Colon (tissue), 2 donors: ENCODE measurements around the gene C3orf62.
"Not testable (repeated sequence)": the region's sequence is repeated elsewhere in the genome, so short reads cannot be mapped to it uniquely, and the experiment has no call there.

Source experiments
- FAIRE-seq: peaks from 2 replicates; lab custom pipeline; 2012; peaks lifted over from hg19 to GRCh38; lab: Jason Lieb, UNC
- donor health status: control.
- donor health status: control.

Gene C3orf62

GRCh38 chr3:49269443-49270155 lies 7.4 kb downstream of the C3orf62 start:
- FAIRE-seq: no peak

DNA sequence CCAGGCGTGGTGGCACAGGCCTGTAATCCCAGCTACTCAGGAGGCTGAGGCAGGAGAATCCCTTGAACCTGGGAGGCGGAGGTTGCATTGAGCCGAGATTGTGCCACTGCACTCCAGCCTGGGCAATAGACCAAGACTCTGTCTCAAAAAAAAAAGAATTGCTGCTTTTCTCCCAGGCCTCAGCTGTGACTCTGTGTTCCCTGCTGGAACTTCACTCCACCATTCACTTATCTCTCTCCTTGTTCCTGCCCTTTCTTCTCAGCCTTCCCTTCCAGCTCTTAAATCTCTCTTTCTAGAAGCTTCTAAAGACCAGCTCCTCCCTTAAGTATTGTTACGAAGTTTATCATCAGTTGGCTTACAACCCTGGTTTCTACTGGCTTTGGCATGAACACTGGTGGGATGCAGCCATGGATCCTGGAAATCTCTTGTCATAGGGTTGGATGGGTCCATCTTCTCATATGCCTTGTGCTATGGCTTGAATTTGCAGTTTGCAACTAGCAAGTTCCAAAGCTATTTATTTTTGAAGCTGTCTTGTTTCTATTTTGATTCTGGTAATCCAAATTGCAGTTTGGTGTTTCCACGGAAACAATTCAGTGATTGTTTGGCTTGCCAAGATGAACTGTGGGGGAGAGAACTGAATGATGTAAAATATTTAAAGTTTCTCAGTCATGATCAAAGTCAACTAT lies 10.5 kb downstream of the C3orf62 start:
- no peak for FAIRE-seq

DNA sequence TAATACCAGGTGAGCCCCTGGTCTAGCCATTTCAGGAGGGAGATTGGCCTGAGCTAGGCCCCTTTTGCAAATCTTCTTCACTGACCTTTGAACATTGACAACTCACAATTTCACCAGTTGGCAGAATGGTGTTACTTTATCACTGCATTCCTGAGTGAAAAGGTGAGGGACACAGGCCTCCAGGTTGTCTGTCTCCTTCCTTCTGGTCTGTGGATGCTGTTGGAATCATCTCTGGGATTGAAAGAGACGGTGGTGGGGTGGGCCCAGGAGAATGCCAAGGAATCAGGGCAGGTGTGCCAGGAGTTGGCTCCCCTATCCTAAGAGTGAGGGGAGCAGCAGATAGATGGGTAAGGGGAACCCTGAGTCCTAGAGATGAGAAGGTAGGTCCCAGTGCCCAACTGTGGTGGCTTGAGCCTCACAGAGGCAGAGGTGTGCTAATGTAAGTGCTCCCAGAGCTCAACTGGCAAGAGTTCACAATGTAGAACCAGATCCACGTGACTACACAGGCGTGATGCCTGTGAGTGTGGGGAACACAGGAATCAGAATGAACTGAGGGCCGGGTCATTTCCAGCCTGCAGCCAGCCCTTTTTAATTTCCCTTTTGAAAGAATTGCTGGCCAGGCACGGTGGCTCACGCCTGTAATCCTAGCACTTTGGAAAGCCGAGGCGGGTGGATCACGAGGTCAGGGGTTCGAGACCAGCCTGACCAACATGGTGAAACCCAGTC lies 11.2 kb downstream of the C3orf62 start:
- FAIRE-seq: no peak

- FAIRE-seq: no peak
These were observed 13.7 kb downstream of the C3orf62 start for GRCh38 chr3:49263159-49263889.

- FAIRE-seq: no peak
These were observed 16.2 kb downstream of the C3orf62 start for GRCh38 chr3:49260806-49261324.

DNA sequence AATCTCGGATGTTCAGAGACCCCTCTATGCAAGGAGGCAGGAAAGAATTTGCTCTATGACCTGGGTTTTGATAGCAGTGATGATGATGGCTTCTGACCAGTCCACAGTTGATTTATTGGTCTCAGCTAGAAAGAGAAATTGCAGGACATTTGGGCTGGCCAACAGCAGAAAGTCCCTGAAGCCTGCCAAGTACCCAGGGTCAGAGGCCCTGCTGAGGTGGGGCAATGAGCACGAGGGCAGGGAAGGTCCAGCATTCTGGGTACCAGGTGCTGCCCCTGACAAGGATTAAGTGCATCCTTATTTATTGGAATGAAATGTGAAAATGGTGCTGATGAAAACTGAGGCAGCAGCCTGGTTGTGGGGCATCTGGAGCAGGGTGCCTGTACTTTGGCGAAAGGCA lies 19.8 kb downstream of the C3orf62 start:
- no peak for FAIRE-seq

- no peak for FAIRE-seq
These were observed 21.1 kb downstream of the C3orf62 start for GRCh38 chr3:49255718-49256511.

GRCh38 chr3:49255112-49255511 lies 21.9 kb downstream of the C3orf62 start:
- FAIRE-seq: no peak

DNA sequence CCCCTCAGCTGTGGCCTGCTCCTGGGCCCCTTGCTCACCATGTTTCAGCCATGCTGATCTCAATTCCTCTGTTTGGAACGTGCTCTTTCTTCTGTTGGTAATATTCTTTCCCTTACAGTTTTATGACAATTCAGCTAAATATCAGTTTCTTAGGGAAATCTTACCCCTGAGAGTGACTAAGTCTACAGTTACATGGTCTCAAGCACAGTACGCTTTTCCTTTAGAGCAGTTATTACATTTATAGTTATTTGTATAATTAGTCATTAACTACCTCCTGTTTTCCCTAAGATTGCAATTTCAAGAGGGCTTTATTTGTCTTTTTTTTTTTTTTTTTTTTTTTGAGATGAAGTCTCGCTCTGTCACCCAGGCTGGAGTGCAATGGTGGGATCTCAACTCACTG lies 23.5 kb downstream of the C3orf62 start:
- no peak for FAIRE-seq

DNA sequence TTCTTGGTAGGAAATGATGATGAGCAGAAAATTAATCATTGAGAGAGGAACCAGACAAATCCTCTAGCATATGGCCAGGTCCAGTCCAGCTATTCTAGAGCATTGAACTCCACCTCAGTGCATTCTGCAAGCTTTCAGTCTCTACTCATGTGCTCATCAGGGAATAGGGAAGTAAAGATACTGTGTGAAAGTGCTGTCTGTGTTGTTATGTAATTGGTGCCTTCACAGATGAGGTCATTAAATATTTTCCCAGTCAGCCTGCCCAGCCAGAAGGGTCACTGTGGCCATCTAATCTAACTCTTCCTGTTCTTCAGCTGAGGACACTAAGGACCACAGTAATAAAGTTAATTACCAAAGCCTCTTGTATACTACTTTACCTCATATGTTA lies 28.2 kb downstream of the C3orf62 start:
- no peak for FAIRE-seq

- no peak for FAIRE-seq
These were observed 32.3 kb downstream of the C3orf62 start for GRCh38 chr3:49244581-49245205.

DNA sequence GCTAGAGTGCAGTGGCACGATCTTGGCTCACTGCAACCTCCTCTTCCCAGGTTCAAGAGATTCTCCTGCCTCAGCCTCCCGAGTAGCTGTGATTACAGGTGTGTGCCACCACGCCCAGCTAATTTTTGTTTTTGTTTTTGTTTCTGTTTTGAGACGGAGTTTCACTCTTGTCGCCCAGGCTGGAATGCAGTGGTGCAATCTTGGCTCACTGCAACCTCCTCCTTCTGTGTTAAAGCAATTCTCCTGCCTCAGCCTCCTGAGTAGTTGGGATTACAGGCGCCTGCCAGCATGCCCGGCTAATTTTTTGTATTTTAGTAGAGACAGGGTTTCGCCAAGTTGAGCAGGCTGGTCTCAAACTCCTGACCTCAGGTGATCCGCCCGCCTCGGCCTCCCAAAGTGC lies 36.9 kb downstream of the C3orf62 start:
- FAIRE-seq: not testable (repeated sequence)

- FAIRE-seq: no peak
These were observed 38.5 kb downstream of the C3orf62 start for GRCh38 chr3:49238274-49239127.

DNA sequence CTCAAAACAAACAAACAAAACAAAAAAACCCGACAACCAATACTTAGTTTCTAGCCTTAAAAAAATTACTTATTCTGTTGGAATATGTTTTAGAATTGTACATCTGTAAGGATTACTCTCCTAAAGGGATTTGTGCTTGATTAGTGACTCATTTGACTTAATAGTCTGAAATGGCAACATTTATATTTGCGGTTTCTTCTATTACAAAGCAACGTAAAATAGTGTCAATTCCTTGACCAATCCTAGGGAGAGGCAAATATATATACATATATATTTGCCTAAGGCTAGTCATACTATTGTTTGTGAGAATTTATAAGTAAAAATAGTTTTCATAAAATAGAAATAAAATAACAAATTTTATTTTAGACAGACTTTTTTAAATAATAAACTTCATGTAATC lies 39.7 kb downstream of the C3orf62 start:
- FAIRE-seq: no peak

DNA sequence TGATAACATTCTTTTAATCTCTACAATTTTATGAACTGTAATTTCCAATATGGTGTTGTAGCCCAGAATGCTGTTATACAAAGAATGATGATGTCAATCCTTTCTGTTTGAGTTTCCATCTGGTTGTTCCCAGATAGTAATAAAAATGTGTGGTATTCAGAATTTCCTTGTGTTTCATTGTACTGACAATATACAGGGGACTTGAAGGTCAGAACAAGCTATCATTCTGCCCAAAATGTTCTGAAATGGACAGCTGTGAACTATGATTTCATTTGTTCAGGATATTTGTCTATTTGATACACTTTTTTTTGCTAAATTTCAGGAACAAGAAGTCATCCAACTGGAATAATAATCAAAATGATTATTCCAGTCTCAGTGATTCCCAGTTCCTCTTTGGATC lies 40.8 kb downstream of the C3orf62 start:
- FAIRE-seq: no peak

- not testable (repeated sequence) for FAIRE-seq
These were observed 48.2 kb downstream of the C3orf62 start for GRCh38 chr3:49228817-49229216.

GRCh38 chr3:49222002-49222401 lies 55.0 kb downstream of the C3orf62 start:
- FAIRE-seq: no peak

GRCh38 chr3:49220985-49221563 lies 56.0 kb downstream of the C3orf62 start:
- not testable (repeated sequence) for FAIRE-seq

DNA sequence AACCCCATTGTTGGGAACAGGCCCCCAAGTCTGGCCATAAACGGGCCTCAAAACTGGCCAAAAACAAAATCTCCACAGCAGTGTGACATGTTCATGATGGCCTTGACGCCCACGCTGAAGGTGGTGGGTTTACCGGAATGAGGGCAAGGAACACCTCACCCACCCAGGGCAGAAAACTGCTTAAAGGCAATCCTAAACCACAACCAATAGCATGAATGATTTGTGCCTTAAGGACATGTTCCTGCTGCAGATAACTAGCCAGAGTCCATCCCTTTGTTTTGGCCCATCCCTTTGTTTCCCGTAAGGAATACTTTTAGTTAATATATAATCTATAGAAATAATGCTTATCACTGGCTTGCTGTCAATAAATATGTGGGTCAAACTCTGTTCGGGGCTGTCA lies 57.9 kb downstream of the C3orf62 start:
- FAIRE-seq: no peak
